Left ventricle myocardium superior (tissue), 1 donor: ENCODE measurements around the gene COL17A1. TPM values are rescaled to one million over a fixed set of nuclear protein-coding genes. Genes with fewer than 3 reads are reported as not detected.
A peak's percentile ranks its signal among the peaks of the same experiment; 100 is the strongest.

ENCODE experiments used
- ATAC-seq: fragments of 200-7000 bp; cut with Tn5 transposase; one replicate; pipeline ENCODE4 v1.9.1; 2020; ENCODE audit warnings: mild to moderate bottlenecking, moderate library complexity
- DNase-seq: peaks from one replicate; pipeline ENCODE4 v3.0.0-alpha.2; 2020
- intact Hi-C: fragments of 100-400 bp; cut with micrococcal nuclease; formaldehyde crosslinking; loops from one replicate; pipeline ENCODE4 v1.11.0; 2022
- long read RNA-seq: library from polyadenylated mRNA; unstranded; transcript quantifications from one replicate; pipeline ENCODE4 v2.0.0, GENCODE V29; 2021
- total RNA-seq: library from RNA; stranded (reverse); fragmentation: NEBNext Ultra II Directional; extraction: Animal tissue kit (Norgen Biotek cat#: 25700); gene quantifications from one replicate; pipeline ENCODE4 v1.2.1, GENCODE V29; 2021
- donor health status: DM: no; HTN: yes; CAD: no; lungs with severe emphysema.

The COL17A1 gene
- total RNA-seq = 0.32 TPM
- long read RNA-seq = 0 reads

DNA sequence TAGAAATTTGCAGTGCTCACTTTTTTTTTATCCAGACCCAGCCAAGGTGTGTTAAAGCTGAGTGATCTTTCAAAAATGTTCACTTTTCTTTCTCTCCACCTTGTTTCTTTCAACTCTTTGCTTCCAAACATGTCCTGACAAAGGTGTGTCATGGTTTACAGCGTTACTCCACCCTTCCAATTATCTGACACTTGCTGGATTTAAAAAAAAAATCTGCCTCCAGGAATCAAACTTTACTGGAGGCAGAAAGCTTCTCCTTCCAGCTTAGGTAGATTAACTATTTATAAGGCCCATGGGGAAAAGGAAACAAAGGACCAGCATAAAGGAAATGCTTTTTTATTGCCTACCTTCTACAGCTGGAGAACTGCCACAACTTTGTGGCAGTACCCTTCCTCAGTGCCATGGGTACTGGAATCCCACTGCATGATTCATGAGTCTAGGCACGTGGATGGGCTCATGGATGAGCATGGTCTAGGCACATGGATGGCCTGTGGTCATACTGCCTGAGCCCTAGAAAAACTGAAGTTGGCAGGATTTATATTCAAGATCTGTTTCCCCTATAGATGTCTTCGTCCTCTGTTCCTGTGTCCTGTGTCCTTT is at the start of gene COL17A1:
TSS of gene COL17A1 (minus strand) at position 80 of the 600 bp plus-strand sequence. CDS start 5,207 bp downstream, outside the sequence.
- DNase-seq = no peak
- no peak for ATAC-seq
- intact Hi-C loops = no loop called here

DNA sequence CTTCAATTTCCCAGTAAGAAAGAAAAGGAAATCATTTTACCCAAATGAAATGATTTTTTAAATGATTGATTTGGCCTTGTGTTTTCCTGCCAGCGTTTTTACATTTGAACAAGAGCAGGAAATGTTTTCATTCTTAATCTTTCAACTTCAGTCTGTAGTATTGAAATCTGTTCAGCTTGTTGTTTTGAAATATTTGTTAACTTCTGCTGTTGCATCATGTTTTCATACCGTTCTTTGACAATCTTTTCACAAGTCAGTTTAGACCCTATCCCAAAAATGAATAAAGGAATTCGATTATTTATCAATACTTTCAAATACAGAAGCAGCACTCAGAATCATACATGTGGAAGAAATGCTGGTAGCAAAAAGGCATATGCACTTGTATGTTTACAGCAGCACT is 44.4 kb upstream of the COL17A1 start:
- no peak for DNase-seq
- no peak for ATAC-seq
- intact Hi-C loops = no loop called here

DNA sequence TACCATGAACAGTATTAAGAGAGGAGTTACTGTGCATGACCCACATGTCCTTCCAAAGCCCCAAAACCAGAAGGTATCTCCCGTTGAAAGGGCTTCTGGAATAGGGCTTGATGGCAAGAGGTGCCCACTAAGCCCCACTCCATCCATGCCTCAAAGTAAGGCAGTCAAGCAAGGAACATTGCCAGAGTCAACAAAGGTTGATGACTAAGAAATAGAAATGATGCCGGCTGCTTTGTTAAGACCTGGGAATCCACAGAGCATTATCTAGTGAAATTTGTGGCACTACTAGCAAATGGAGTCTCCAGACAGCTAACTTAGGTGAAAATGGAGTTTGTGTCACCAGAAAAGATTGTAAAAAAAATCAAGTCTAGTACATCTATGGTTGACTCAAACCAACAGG is 42.5 kb upstream of the COL17A1 start:
- DNase-seq (no peak), ATAC-seq (no peak)
- intact Hi-C loops = loop anchor here (10.0 kb wide), 1 partner anchor 107 kb away; the partner anchor contains the start of gene CFAP43

DNA sequence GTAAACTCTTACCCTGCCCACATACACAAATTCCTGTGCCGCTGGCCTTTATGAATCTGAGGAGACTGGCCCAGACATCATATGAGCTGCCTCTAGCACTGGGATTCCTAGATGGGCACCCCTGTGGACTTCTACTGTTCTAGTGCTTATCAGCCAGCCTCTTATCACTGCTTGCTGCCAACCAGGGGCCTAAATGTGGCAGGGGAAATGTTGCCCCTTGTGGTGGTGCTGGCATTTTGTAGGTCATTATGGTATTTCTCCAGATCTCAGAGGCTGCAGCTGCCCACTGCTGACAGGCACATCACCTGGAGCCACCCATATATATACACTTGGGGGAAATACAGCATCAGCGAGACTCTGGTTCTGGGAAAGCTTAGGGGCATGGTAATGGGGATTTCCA is 41.7 kb upstream of the COL17A1 start:
- intact Hi-C loops = loop anchor here (10.0 kb wide), 1 partner anchor 107 kb away; the partner anchor contains the start of gene CFAP43
- peak; percentile 55 for ATAC-seq
- DNase-seq = no peak

DNA sequence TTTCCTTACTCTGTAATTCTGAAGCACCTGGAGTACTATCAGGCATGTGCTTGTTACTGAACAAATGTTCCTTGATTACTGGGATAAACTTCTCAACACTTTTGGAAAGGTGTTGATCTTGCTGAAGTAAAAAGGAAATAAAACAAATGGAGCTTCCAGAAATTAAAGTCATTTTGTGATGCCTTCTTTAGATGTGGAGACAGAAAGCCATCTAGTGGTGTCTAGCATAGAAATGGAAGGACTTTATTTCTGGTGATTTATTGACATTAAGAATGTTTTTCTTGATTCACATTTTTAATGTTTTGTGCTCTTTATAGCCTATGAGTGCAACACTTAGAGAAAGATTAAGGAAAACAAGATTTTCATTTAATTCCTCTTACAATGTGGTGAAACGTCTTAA is 37.7 kb upstream of the COL17A1 start:
- DNase-seq (no peak), ATAC-seq (no peak)
- intact Hi-C loops = loop anchor here (5.0 to 10.0 kb wide), 2 partner anchors 111 to 231 kb away; partner anchors contain the start of gene CFAP43

DNA sequence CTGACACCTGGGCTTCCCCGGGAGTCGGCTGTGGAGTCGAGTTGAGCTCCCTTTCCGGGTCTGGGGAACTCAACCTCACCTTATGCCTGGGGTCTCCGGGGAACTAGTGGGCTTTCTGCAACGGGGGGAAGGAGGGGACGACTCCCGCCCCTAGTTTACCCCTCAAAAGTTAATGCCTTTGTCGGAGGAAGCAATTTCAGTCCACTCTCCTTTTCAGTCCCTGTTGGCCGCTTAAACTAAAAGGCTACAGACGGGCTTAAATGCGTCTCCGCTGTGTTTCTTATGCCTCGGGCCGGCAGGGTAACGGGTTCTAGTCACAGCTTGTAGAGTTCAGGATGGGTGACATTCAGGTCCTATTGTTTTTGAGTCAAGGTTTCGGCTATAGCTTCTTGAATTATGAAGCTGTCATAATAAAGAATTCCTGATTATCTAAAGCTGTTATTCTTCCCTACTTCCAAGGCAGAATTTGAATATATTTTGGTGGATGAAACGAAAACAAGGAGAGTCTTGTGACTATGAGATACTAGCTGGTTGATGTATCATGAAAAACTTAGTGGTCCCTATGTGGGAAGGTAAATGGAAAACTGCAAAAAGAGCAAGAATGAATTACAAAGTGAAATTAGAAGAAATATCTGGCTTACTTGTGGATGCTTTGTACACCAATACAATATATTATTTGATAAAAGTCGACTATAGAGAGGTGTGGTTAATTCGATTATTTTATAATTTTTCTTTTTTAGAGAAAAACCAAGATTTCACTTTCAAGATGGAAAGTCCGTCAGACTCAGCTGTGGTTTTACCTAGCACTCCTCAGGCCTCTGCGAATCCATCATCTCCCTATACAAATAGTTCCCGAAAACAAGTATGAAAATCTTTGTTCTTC is 36.8 kb upstream of the COL17A1 start:
- no peak for ATAC-seq
- peak; percentile 31 for DNase-seq
- intact Hi-C loops = loop anchor here (5.0 to 10.0 kb wide), 2 partner anchors 112 to 230 kb away; partner anchors contain the start of gene CFAP43

DNA sequence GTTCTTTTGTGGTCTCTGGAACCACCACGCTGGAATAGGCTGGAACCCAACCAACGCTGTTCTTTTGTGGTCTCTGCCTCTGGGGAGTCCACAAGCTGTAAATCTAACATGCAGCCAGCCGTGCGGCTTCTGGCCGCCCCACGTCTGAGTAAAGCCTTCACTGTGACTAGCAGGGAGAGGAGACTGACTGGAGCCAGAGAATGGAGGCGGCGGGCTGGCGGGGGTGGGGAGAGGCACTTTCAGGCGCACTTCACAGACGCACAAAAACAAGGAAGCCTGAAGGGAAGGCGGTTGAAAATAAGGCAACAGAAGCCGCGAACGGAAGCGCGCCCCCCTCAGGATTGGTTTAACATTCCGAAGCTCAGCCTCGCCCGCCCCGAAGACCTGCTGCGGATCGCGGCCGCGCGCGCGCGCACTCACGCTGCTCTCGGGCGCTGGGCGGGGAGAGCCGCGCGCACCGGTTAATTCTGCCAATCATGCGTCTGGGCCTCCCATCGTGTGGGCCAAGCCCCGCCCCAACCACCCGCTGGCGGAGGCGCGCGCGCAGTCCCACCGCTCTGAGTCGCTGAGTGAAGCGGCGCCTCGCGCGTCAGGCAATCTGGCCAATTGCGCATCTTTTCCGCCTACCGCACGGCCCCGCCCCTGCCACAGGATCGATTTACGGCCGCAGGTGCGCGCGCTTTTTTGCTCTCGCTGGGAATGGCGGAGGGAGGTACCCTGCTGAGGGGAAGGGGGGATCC is 36.0 kb upstream of the COL17A1 start, which contains the start of gene SFR1:
TSS of gene SFR1 (plus strand) at position 687 of the 740 bp plus-strand sequence. CDS start at position 700, 13 bp downstream.
- intact Hi-C loops = loop anchor here (5.0 to 10.0 kb wide), 2 partner anchors 113 to 229 kb away; partner anchors contain the start of gene CFAP43
- peak; percentile 97 for ATAC-seq

DNA sequence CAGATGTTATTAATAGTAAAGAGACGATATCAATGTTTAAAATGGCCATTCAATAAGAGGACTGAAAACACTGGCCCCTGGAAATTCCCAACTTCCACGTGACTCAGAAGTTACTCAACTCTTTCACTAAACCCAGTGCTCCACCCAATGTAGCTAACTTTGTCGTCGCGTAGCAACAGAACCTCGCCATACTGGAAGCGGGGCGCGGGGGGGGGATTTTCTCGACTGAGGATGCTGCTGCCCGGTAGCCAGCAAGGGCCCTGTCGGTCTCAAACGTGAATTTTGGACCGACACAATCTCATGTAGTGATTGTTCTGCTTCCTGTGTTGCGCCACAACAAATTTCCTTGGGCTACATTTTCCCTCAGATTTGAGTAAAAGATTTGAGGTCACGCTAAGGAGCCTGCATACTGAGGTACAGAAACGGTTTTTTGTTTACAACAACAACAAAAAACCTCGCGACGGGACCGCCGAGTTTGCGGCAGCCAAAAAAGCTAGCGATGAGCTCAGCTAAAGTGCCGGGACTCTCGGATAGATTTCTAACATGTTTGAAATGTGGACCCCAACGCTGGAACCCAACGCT is 35.3 kb upstream of the COL17A1 start:
- DNase-seq = peak; percentile 89
- intact Hi-C loops = loop anchor here (5.0 to 10.0 kb wide), 2 partner anchors 114 to 229 kb away; partner anchors contain the start of gene CFAP43
- peak; percentile 78 for ATAC-seq

More for the DNA sequence above, 36.0 kb upstream of the COL17A1 start, which contains the start of gene SFR1:
- peak; percentile 100 for DNase-seq

DNA sequence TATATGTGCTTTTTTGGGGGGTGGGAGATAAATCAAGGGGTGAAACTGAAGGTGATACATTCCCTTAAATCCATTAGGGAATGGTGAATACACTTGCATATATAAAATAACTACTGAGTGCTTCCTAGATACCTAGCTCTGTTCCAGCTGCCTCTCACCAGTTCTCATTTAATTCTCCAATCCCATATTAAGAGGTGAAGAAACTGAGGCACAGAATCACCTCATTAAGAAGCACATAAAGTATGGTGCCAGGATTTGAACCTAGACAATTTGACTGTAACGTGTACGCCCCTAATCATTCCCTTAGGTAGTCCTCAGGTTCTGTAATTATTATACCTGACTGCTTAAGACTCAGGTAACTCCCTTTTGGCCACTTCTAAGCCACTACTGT is 34.8 kb upstream of the COL17A1 start:
- intact Hi-C loops = loop anchor here (5.0 to 10.0 kb wide), 2 partner anchors 114 to 228 kb away; partner anchors contain the start of gene CFAP43
- ATAC-seq (no peak), DNase-seq (no peak)

DNA sequence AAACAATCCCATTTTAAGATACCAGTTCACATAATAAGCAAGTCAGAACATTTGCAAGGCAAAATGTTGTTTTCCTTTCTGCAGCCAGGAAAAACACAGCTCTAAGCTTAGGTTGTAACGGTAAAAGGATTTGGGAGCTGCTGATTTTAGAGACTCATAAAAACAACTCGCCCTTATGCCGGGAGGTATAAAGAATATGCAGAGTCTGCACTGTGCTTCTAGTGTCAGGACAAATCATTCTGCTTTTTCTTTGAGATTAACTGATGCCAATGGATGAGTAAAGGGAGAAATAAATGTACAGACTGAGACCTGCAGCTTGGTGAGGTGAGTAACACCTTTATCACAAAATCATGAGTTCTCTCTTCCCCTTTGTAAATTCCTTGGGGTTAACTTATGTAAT is 34.3 kb upstream of the COL17A1 start:
- no peak for DNase-seq
- intact Hi-C loops = loop anchor here (5.0 to 10.0 kb wide), 2 partner anchors 115 to 228 kb away; partner anchors contain the start of gene CFAP43
- ATAC-seq = no peak

DNA sequence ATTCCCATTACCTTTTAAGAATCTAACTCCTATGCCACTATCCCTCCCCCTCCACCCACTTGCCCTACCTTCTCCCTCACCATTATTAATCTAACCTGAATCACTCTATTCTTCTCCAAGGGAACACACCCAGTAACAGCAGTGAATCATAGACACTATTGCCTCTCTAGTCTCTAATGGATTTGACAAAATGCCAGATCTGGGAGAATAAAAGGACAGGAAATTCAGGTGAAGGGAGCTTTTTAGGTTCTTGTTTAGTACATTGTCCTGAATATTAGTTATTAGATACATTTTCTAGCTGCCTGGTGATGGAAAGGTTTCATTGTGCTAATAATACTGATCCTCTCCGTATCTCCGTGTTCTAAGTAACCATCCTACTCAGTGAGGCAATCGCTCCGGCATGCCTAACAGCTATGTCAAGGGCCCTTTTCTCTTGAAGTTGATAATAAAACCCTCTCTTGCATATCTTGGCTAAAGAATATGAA is 32.2 kb upstream of the COL17A1 start:
- DNase-seq (no peak), ATAC-seq (no peak)
- intact Hi-C loops = no loop called here

DNA sequence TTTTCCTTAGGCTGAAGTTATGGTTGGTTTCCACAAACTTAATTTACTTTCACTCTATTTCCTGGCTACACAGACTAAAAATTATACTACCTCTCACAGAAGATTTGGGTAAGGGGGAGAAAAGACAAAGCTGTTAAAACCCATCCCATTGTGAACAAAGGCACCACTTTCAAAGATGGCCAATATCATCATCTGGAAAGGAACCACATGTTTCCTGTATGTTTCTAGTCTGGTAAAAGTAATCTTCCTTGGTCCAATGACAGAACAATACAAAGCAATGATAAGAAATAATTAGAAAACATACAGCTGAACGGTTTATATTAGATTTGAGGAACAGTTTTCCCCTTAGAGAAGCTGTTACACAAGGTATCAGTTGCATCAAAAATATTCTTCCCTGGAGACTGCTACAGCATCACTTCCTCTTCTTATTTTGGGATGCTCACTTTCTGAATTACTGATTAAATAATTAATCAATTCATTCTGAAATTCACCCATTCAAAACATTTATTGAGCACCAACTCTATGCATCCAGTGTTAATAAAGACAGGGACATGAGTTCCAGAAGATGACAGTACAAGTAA is 27.8 kb upstream of the COL17A1 start:
- ATAC-seq = no peak
- intact Hi-C loops = no loop called here

DNA sequence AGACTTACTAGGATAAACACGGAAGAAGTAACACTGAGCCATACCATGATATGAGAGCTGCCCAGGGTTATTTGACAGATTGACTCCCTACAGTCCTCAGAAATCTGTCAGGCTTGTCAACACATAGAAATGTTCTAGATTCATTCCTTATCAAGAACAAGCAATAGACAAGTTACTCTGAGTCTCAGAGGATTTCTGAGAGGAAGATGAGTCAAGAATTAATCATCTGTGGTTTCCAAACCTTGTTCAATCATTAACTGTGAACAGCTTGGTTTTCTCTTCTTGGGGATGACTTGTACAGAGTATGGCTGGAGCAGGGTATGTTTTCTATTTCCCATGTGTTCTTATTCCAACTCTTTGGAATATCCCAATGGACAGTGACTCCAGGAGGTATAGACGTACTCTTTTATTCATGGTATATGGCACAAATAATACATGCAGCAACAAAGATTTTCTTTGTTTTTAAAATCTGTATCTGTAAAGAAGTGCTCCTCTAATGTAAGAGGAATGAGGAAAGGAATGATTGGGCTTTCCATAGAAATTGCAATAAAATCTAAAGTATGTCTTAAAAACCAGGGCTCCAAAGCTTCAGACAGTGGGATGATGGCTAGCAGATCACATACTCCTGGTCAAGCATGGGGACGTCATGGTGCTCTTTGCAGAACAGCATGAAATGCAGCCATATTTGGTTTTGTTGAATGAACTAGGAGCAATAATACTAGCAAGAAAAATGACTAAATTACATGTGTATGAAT is 24.4 kb upstream of the COL17A1 start:
- DNase-seq (no peak), ATAC-seq (no peak)
- intact Hi-C loops = no loop called here

More for the DNA sequence above, 27.8 kb upstream of the COL17A1 start:
- DNase-seq = no peak

DNA sequence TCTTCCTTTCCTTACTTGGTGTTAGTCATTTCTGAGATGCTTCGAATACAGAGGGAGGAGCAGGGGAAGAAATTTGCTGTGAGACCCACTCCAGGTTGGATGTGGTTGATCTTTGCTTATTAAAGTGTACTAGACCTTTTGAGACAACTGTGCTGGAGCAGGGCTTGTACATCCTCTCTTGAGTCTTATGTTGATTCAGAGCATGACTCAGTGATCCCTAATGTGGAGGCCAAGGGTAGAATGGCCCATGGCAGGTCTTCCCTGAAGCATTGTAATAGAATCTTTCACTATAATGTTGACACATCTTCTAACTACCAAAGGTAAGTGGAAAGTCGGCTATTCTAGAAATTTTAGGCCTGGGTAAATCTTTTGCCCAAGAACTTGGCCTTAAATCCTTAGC is 19.2 kb upstream of the COL17A1 start:
- intact Hi-C loops = no loop called here
- no peak for DNase-seq
- no peak for ATAC-seq

DNA sequence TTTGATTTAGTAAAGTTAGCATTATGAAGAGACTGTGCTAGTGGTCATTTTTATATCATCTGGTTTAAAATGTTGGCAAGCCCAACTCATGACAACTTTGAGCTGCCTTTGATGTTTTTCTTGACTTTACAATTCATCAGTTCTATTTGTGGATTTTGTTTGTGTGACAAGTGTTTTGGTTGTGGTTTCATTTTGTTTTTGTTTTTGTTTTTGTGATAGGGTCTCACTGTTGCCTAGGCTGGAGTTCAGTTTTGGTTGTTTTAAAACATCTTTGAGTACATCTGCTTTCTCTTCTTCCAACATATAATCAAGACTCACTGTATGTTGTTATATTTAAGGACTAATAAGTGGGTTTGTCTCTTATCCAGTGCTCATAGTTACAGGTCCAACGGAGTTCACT is 18.7 kb upstream of the COL17A1 start:
- ATAC-seq (no peak), DNase-seq (no peak)
- intact Hi-C loops = no loop called here

DNA sequence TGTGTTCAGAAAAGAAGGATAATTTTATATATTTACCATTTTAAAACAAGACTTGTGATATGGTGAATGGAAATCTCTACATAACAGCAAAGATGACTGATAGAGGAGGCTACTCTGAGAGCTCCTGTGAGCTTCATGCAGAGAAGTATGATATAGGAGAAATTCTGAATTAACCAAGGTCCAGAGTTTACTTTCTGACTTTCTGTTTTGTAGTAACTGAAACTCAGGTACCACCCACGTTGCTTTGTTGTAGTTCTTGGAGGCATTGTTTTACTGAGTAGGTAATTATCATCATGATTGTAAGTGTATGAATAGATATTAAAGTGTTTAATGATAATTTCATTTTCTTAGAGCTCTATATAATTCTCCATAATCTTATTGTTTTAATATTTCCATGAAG is 18.3 kb upstream of the COL17A1 start:
- intact Hi-C loops = no loop called here
- ATAC-seq (no peak), DNase-seq (no peak)

DNA sequence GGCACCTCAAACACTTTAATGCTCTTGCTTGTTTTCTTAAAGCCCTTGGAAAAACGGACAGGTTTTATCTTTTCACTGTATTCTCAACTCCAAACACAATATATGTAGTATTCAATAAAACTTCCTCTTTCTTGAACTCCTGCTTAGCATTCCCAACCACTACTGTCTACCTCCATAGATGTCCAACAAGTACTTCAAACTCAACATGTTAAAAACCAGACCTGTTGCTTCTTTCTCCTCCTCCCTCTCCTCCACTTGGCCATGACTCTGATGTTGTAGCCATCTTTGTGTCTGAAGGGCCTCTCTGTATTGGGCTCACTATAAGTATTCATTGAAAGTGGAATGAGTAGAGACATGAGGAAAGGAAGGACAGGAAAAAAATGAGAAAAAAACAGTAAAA is 16.2 kb upstream of the COL17A1 start:
- no peak for ATAC-seq
- no peak for DNase-seq
- intact Hi-C loops = no loop called here

DNA sequence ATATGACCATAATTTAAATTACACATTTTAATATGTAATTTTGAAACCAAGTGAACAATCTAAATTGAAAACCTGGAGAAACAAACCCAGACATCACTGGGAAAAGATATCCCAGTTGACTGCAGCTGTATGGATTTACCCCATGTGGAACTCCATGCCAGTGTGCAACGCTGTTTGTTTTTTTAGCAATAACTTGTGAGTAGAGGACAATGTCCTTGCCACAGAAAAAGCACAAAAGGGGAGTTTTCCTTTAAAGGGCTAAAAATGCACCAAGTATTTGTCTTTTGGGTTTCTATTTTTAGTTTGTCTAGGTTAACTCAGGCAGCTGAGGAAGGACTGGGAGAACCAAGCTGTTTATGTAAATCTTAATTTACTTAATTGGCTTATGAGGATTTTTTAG is 15.1 kb upstream of the COL17A1 start:
- intact Hi-C loops = no loop called here
- DNase-seq (no peak), ATAC-seq (no peak)
